CD4-positive, alpha-beta T cell treated with Interleukin-21 for 1 hour (primary cell): ENCODE results near the gene TAF1L.
"Not testable (repeated sequence)": the region's sequence is repeated elsewhere in the genome, so short reads cannot be mapped to it uniquely, and the experiment has no call there.

Experiments used
- DNase-seq: peaks from one replicate; pipeline ENCODE4 v3.0.0-alpha.2; 2020

TAF1L gene

DNA sequence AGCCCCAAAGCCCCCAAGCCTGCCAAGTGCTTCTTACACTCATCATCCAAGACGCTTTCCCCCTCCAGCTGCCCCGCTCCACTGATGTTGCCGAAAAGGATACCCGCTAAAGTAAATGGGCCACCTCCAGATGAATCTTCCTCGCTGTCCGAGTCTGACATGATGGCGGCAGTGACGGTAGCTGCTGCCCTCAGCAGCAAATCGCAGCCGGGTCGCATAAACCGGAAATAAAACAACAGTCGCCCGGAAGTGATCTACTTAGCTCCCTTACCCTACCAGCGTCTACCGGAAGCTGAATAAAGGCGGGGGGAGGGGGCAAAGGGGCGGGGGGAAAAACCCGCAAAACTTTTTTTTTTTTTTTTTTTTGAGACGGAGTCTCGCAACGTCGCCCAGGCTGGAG is at the start of gene TAF1L:
TAF1L (minus strand) TSS at position 308 of the 400 bp plus-strand sequence; CDS start at position 218, 90 bp downstream.
- DNase-seq = no peak

GRCh38 chr9:32681751-32682150 is 46.3 kb upstream of the TAF1L start:
- DNase-seq = no peak

DNA sequence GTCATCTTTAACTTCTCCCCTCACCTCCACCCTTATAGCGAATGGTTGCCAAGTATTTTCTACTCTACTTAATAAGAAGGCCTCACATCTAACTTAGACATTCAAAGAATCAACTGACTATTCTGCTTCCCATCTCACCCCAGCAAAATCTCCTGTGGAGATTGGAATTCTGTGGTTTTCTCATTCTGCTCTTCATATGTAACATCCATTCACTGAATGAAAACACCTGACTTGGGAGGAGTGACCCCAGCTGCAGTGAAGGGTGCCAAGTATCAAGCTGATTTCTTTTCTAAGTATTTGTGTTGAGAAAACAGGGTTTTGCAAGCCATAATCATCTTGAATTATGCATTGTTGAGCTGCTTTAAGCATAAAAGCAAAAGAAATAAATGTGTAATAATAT is 42.5 kb upstream of the TAF1L start:
- no peak for DNase-seq

- no peak for DNase-seq
Measured at GRCh38 chr9:32672469-32672868, 37.0 kb upstream of the TAF1L start.

DNA sequence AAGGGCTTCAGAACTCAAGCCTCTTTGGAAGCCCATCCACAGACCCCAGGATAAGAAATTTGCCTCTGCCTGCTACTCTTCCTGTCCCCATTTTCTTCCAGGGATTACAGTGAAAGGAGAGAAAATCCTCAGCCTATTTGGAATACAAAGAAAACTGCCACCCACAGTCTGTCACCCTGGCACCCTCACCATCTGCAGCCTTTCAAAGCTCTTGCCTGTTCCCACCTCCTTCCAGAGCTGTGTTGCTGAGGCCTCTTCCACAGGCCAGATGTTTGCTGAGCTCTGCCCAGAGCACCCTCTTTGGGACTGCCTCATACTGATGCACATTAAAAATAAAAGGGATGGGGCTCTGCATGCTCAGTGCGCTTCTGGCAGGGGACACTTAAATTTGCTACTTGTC is 35.9 kb upstream of the TAF1L start:
- no peak for DNase-seq

- DNase-seq = no peak
Measured at GRCh38 chr9:32665101-32665500, 29.6 kb upstream of the TAF1L start.

GRCh38 chr9:32663741-32664140 is 28.3 kb upstream of the TAF1L start:
- DNase-seq = no peak

DNA sequence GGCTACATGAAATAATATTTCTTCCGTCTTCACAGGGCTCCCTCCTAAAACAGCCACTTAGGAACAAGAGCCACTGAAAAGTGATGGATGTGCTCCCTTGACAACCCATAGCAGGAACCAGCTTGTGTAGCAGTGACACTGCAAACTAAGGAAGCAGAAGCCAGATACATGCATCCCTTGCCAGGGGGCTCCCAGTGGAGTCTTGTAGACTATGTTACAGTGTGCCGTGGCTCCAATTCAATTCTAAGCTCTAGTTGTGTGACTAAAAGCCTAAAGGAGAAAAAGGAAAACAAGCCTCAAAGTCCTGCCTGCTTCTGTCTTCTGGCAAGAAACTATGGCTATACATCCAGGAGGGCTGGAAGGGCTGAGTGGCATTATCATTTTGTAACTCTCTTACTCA is 12.2 kb upstream of the TAF1L start:
- no peak for DNase-seq

GRCh38 chr9:32644698-32645097 is 9.2 kb upstream of the TAF1L start:
- no peak for DNase-seq

GRCh38 chr9:32633151-32633550 is 2.3 kb downstream of the TAF1L start:
- not testable (repeated sequence) for DNase-seq

DNA sequence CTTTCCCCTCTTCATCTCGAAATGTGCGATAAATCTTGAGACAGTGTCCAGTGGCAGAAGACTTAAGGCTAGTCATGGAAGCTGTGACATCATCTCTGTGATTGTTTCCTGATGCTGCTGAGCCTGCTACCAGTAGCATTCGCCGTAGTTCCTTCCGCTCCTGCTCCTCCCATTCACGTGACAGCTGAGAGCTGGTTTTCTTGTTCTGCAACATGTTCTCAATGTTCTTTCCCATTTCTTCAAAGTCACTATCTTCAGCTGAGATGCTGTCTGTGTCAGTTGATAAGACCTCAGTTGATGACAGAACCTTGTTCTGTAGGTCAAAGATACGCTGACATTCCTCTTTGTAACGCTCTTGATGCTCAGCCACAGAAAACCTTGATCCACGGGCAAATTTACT is 3.5 kb downstream of the TAF1L start:
- DNase-seq = no peak

GRCh38 chr9:32627394-32627954 is 8.0 kb downstream of the TAF1L start:
- DNase-seq = no peak

- no peak for DNase-seq
Measured at GRCh38 chr9:32625320-32625719, 10.1 kb downstream of the TAF1L start.

GRCh38 chr9:32622948-32623347 is 12.5 kb downstream of the TAF1L start:
- no peak for DNase-seq

GRCh38 chr9:32618261-32618660 is 17.2 kb downstream of the TAF1L start:
- no peak for DNase-seq

- DNase-seq = no peak
Measured at GRCh38 chr9:32606811-32607210, 28.7 kb downstream of the TAF1L start.

DNA sequence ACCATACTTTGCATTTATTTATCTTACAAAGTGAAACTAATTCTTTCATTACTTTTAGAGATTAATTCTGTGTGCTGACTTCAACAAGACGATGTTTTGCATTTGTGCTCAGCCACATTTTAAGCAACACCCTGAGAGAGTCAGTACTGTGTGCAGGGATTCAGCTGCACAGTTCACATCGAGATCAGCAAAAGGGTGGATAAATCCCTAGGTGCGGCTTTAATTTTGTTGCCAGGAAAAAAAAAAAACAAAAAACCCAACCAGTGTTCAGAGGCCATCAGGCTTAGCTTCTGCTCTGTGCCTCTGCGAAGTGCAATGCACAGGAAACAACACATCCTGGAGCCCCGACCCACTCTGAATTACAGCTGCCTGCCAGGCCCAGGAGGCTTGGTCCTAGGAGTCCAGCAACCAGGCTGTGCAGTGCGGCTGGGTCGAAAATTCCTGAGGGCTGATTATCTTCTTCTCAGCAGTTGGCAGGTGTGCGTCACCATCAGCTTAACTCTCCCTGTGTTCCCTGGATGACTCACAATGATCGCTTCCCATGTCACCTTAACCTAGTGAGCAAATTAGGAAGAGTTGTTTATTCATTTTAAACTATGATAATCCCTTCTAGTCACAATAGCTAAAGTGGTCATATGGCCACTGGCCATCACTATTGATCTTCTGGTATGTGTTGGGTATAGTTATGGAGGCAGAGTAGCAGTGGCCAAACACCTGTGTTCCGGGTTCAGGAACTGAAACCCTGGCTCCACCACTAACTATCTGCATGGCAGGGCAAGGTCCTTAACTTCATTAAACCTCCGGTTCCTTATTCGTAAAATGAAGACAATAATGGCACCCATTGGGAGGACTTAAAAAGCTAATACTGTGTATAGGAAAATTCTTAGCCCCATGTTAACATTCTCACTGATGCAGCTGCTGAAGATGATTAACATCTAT is 31.3 kb downstream of the TAF1L start:
- DNase-seq = no peak

DNA sequence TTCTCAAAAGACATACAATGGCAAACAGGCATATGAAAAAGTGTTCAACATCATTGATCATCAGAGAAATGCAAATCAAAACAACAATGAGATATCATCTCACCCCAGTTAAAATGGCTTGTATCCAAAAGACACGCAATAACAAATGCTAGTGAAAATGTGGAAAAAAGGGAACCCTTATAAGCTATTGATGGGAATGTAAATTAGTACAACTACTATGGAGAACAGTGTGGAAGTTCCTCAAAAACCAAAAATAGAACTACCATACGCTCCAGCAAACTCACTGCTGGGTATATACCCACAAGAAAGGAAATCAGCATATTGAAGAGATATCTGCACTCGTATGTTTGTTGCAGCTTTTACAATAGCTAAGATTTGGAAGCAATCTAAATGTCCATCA is 36.4 kb downstream of the TAF1L start:
- not testable (repeated sequence) for DNase-seq

- DNase-seq = no peak
Measured at GRCh38 chr9:32596936-32597335, 38.5 kb downstream of the TAF1L start.

DNA sequence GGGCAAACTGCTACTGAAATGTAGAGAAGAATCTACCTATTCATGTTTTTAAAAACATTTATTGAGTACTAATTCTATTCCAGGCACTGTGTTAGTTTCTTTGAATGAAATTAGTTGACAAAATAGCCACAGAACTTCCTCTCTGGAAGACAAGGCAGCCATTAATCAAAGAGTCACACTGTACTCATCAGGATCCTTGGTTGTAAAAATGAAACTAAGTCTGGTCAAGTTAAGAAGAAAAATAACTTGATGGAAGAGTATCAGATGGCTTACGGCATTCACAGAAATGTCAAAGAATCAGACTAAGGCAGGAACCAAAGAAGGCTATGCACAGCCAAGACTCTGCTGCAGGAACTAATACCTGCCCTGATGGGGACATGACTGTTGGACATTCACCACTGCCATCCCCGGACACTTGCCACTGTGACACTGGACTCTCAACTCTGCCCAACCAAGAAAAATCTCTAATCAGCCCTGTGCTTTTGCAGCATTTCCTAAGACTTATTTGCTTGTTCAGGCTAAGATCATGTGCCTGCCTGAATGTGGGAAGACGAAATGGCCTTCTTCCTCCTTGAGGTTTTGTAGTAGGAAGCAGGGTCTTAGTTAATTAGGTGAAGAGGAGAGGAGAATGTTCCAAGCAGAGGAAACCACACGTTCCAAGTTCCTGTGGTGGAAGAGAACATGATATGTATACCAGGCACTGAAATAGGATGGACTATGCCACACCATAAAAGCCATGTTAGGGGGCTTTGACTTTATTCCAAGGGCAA is 39.2 kb downstream of the TAF1L start:
- DNase-seq = no peak

DNA sequence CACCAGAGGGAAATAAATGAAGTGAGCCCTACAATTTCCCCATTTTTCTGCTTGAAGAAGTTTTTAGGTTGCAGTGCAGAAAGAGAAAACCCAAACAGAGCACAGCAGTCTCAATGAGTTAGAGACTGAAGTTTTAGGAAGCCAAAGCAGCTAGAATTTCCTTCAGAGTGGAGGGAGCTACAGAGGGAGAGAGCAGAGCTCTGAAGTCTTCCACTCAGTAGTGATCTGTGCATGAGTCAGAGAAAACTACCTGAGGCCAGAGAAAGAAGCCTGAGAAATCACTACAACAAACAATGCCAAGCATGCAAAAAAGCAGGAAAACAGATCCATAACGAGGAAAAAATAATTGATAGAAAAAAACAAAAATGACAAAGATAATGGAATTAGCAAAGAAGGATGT is 44.6 kb downstream of the TAF1L start:
- no peak for DNase-seq

DNA sequence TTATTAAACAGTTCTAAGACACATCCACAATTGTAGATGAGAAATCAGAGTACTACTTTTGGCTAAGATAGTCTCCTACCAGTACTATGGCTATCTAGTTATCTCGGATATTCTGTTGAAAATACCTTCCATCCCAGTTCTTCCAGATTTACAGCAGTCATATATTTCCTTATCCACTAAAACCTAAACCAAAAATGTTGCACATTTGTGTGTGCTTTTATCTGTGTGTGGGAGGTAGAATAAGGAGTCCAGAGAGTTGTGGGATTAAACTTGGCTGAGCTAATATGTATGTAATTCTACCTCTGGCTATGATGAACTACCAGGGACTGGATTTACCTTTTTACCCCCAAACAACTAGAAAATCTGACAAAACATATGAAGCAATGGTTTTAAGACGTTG is 45.0 kb downstream of the TAF1L start:
- no peak for DNase-seq

- DNase-seq = peak; percentile 23
Measured at GRCh38 chr9:32589083-32589723, 46.3 kb downstream of the TAF1L start.
